ENCODE measurements around the gene PCP4. TPM values are rescaled to one million over a fixed set of nuclear protein-coding genes. Genes with fewer than 3 reads are reported as not detected.

Gene PCP4
- polyA plus RNA-seq, 1 donor, result 12.9 TPM

DNA sequence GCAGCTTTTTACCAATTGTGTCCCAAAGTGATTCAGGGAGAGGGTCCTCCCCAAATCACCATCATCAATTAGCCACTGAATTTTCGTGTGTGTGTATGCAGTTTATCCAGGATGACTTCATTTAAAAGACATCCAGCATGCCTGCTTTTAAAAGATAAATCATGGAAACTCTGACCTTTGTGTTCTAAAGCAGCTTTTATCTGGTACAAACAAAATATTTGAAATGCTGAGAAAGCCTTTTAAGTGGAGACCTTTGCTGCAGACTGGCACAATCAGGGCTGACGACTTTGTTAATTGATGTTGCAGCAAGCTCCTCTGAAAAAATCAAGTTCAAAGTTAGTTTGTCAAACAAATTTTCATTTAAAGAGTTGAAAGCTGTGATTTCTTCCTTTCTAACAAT lies 104.7 kb downstream of the PCP4 start:
- no peak for DNase-seq

DNA sequence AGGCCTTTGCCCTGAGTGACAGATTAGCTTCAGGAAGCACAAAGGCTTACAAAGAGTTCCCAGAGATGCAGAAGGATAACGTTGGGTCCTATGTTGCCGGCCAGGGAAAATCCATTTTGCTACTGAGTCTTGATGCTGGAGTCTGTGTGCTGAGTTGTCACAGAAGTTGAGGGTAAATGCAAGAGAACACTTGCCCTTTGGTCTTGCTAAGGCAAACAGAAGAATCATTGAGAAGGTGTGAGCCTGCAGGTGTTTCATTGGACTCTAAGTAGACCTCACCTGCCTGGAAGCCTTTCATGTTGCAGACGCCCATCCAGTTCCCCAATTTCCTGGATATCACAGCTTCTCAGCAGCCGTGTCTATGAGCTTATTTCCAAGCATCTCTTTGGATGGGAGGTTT lies 105.2 kb downstream of the PCP4 start:
- no peak for DNase-seq

DNA sequence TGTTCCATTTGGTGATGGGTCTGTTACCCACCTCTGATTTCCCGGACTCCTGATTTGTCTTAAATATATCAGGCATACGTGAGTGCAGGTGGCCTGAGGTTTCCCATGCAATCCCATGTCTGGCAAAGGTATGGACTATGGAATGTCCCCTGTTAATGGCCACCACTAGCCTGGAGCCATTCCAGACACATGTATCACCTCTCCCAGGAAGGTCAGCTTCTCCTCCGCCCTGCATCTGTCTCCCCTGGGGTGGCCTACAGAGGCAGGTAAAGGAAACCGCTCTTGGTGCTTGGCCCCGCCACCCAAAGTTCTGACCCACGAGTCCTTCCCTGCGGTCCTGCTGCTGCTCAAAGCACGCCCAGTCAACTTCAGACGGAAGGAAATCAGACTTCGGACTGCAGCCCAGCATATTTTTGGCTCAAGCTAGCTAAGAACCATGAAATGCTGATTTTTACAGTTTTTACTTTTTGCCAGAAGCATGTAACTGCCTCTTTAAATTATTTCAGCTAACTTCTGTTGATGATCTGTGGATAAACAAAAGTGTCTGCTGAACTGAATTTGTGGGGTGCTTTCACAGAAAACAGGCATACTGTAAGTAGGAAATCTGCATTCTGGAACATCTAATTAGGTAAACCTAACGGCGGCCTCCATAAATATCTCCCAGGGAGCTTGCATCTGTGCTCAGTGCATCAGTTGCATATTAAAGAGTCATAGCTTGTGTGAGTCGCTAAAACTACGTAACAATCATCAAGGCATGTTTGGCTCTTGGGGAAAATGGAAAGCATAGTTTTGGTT lies 105.9 kb downstream of the PCP4 start:
- DNase-seq, result no peak

DNA sequence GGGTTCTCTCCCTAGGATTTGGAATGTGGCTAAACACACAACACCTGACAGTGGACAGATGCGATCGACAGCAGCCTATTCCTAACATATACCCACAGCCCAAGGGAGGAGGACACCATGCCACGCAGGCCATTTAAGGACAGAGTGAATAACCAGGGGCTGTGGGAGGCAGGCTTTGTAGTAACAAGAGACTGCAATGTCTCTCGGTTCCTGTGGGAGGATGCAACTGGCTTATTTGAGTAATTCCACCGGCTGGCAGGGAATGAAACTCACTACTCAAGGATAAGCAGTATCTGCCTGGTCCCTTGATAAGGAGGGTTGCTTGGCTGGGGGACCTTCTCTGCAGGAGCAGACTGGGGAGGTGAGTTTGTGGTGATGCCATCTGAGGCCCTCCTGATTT lies 109.6 kb downstream of the PCP4 start:
- DNase-seq, result no peak

Other genes starting within 250 kb of the PCP4 start
- 1.3 TPM for gene IGSF5, start 122.3 kb upstream of the PCP4 start, polyA plus RNA-seq (ENCODE audit: insufficient read length)